ENCODE measurements around the gene NDN. TPM values are rescaled to one million over a fixed set of nuclear protein-coding genes. Genes with fewer than 3 reads are reported as not detected.
A peak's percentile ranks its signal among the peaks of the same experiment; 100 is the strongest.
"Not testable (repeated sequence)": the region's sequence is repeated elsewhere in the genome, so short reads cannot be mapped to it uniquely, and the experiment has no call there.

Gene NDN, protein sequence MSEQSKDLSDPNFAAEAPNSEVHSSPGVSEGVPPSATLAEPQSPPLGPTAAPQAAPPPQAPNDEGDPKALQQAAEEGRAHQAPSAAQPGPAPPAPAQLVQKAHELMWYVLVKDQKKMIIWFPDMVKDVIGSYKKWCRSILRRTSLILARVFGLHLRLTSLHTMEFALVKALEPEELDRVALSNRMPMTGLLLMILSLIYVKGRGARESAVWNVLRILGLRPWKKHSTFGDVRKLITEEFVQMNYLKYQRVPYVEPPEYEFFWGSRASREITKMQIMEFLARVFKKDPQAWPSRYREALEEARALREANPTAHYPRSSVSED
- 1.0 and 2.1 TPM in 2 replicates for total RNA-seq (2014; rRNA removed; shearing (Covaris generic))
- polyA plus RNA-seq (2014; cell fraction: nucleus; rRNA removed) = 0.72 and 2.3 TPM in 2 replicates

DNA sequence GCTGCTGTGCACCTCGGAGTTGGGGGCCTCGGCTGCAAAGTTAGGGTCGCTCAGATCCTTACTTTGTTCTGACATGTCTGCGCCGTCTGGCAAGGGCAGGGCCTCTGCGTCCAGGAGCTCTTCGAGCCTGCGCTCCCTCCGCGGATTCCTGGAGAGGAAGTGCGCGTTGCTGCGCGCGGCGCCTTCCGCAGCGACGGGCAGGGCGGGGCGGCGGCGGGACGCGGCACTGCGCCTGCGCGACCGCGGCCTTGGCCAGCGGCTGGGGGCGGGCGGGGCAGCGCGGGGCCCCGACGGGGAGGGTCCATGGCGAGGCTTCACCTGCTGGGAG lies at the start of gene NDN:
Gene NDN, minus strand, starts transcription at position 163 of the 328 bp plus-strand sequence. Its CDS starts 88 bp downstream, at position 75.
- no peak for DNase-seq (ENCODE audit: extremely low read depth, low read depth)

DNA sequence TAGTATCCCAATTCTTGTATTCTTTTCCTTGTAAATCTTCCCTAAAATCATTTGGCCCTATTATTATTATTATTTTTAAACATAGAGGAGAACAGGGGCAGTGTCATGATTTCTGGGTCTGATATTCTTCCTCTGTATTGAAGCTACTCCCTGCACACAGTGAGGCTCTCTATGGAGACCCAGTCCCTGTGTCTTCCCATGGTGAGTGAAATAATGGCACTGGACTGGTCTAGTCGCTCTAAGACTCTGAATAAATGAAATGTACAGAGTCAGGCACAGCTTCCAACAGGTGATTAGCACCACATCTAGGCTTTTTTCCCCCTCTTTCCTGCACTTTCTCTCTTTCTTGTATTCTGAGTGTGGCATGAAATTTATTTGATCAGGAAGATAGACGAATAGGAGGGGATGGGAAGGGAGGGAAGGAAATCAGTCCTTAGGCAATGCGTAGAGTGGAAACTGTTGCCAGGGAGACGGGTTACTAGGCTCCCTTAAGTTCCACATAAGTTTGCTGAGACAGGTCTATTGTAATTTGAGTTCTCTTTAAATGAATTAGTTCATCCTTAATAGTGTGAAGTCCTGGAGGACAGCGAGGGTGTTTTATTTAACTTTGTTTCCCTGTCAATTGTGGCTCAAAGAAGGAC lies 49.0 kb upstream of the NDN start:
- DNase-seq (ENCODE audit: extremely low read depth, low read depth) = no peak

DNA sequence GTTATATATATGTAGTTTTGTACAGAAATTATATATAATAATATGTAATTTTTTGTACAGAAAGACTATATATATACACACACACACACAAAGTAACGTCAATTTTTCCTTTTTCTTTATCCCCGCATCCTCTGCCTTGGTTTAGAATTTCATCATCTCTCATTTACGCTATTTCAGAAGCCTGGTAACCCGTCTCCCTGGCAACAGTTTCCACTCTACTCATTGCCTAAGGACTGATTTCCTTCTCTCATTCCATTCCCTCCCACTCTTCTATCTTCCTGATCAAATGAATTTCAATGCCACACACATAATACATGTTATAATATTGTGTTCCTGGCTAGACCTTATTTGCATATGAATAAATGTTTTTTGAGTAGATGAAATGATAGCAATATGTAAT lies 47.8 kb upstream of the NDN start:
- DNase-seq (ENCODE audit: extremely low read depth, low read depth) = no peak

DNA sequence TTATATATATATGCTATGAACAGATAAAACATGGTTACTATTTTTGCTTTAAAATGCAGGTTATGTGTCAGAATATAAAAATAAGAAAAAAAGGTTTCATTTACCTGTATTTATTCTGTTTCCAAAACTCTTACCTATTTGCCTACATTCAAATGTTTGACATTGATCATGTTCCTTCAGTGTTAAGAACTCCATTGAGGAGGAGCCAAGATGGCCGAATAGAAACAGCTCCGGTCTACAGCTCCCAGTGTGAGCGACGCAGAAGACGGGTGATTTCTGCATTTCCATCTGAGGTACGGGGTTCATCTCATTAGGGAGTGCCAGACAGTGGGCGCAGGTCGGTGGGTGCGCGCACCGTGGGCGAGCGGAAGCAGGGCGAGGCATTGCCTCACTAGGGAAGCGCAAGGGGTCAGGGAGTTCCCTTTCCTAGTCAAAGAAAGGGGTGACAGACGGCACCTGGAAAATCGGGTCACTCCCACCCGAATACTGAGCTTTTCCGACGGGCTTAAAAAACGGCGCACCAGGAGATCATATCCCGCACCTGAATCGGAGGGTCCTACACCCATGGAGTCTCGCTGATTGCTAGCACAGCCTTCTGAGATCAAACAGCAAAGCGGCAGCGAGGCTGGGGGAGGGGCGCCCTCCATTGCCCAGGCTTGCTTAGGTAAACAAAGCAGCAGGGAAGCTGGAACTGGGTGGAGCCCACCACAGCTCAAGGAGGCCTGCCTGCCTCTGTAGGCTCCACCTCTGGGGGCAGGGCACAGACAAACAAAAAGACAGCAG lies 27.0 kb upstream of the NDN start:
- not testable (repeated sequence) for DNase-seq (ENCODE audit: extremely low read depth, low read depth)

DNA sequence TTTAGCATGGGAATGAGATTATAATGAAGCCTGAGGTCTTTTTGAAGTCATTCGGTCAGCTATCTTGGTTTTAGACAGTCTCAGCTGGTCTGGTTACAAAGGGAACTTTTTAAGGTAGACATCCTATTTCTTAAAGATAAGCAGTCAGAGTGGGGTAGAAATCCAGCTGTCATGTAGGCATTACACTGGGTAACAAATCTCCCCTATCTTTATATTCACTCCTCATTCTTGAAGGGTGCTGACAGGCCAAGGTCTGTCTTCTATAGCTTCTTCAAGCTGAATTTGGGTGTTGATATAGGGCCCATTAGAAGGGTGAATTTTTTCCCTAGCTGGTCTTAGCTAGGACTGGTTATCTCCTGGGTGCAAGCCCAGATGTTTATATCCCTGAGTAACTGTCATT lies 21.2 kb upstream of the NDN start:
- DNase-seq (ENCODE audit: extremely low read depth, low read depth) = no peak

DNA sequence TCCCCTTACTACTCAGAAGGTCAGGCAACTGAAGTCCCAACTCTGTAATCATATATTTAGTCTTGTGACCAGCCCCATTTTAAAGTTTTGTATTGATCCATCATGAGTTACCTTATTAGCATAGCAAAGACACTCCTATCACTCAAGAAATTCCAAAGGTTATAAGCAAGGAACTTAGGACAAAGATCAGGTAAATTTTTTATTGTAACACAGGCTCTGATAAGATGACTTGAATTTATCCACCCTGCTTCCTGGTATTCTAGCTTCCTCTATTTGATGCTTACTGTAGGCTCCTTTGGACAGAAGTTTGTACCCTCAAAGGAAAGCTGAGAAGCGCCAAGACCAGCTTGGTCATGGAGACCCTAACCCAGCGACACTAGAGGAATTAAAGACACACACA lies 8.2 kb upstream of the NDN start:
- no peak for DNase-seq (ENCODE audit: extremely low read depth, low read depth)

DNA sequence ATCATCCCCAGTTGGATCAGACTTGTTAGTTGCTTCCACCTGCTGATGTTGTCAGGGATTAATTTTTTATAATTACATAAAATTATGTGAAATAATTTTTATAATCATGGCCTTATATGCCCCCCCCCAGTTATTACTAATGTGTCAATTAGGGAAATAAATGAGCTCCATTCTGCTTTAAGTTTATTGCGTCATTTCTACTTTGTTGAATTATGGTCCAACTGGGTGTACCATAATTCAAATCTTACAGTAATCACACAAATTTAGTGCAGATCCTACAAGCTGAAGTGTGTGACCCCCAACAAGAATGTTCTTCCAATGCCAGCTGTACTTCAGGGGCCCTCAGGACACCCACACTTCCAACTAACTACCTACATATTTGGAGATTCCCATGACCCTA lies 7.5 kb upstream of the NDN start:
- no peak for DNase-seq (ENCODE audit: extremely low read depth, low read depth)

DNA sequence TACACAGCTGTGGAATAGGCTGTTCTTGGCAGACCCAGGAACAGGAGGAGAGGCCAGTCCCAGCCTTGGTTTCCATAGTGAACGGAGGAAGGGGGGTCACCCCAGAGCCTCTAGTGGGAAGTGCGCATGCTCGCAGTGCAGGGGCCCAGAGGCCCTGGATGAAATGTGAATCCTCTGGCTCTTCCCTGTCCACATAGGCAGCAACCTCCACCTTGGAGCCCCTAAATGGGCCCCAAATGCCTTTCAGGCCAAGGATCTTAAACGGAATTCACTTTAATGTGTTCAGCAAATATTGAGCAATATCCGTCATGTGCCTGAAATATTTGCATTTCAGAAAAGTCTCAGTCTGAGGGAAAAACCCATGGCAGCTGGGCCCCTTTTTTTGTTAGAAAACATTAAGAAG lies 3.3 kb upstream of the NDN start:
- DNase-seq (ENCODE audit: extremely low read depth, low read depth) = no peak

DNA sequence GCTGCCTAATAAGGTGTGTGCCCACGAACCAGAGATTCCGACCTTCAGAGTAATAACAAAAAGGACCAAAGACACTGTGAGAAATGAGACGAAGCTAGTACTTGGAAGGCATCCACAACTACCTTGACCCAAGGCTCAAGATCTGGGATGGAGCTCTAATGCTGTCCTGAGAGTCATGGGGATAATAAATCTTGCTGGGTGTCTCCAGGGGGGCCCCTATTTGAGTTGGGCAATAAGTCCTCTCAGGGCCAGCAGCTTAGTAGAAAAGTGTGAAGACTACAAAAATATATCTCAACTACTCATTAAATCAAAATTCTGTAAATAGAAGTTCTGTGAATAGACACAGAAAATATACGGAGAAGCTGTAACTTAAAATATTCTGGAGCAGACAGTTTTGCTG lies 2.9 kb upstream of the NDN start:
- no peak for DNase-seq (ENCODE audit: extremely low read depth, low read depth)

DNA sequence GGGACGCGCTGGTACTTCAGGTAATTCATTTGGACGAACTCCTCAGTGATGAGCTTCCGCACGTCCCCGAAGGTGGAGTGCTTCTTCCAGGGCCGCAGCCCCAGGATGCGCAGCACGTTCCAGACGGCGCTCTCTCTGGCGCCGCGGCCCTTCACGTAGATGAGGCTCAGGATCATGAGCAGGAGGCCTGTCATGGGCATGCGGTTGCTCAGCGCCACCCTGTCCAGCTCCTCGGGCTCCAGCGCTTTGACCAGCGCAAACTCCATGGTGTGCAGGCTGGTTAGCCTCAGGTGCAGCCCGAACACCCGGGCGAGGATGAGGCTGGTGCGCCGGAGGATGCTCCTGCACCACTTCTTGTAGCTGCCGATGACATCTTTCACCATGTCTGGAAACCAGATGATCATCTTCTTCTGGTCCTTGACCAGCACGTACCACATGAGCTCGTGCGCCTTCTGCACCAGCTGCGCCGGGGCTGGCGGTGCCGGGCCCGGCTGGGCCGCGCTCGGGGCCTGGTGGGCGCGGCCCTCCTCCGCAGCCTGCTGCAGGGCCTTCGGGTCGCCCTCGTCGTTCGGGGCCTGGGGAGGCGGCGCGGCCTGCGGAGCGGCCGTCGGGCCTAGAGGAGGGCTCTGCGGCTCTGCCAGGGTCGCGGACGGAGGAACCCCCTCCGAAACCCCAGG lies 501 bp downstream of the NDN start:
- DNase-seq (ENCODE audit: extremely low read depth, low read depth) = no peak

DNA sequence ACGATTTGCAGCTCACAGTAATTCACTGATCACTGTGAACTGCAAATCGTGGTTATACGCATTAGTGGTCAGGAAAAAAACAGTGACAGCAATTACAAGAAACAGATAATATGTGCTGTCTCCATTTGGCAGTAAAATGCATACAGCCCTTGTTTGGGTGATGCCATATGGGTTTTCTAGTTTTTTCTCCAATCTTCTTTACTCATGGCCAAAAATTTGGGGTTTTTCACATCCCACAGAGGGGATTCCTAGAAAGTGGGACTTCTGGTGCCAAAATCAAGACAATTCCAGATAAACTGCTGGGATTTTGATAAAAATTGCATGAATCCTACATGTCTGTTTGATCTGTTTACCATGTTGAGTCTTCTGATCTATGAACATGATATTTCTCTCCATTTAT lies 15.6 kb downstream of the NDN start:
- DNase-seq (ENCODE audit: extremely low read depth, low read depth) = no peak

DNA sequence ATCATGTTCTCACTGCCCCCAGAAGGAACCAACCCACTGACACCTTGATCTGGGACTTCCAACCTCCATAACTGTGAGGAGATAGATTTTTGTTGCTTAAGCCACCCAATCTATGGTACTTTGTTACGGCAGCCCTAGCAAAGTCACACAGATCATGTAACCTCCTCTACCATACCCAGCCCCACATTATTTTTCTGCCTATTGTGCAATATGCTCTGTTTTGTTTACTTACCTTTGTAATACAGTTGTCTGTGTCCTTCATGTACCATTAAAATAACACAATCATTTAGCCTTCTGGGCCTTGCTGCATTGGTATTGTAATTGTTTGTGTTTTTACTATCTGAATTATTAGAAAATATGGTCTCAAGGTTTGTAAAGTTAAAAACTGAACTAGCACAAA lies 16.1 kb downstream of the NDN start:
- no peak for DNase-seq (ENCODE audit: extremely low read depth, low read depth)

DNA sequence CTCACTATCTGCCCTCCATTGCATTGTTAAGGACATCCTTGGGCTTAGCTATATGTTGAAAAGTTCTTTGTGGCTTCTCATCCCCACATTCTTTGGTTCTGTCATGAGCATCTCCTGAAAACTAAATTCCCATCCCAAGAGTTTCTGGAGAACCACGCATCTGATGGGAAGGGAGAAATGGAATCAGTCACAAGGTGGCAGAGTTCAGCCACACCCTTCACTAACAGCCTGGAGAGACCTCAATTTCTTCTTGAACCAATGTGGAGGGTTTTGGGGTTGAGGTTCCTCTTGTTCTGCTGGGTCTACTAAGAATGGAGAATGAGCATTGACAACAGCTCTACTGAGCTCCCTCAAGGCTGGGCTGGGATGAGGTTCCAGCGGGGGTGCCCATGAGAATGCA lies 23.9 kb downstream of the NDN start:
- DNase-seq (ENCODE audit: extremely low read depth, low read depth) = no peak

DNA sequence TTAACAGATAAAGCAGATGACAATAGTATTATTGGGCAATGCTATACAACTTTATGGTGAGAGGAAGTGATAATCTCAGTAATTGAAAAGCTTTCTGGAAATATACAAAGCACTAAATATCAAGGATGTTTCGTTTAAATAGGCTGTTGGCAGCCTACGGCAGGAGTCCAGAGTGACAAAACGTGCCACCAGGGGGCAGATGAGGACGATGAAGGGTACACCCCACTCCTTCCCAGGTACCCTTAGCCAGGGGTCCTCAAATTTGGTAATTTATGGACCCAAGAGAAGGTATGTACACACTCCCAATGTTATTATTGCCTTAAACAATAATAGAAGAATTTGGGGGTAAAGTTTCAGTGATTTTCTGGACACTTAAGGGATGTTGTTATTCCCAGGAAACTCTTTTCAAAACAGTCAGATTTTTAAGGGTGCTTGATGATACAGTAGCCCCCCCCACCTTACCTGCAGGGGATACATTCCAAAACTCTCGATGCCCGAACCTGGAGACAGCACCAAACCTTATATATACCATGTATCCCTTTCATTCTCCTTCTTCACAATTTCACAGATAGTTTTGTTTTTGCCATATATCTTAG lies 38.1 kb downstream of the NDN start:
- DNase-seq (ENCODE audit: extremely low read depth, low read depth) = peak; percentile 12

DNA sequence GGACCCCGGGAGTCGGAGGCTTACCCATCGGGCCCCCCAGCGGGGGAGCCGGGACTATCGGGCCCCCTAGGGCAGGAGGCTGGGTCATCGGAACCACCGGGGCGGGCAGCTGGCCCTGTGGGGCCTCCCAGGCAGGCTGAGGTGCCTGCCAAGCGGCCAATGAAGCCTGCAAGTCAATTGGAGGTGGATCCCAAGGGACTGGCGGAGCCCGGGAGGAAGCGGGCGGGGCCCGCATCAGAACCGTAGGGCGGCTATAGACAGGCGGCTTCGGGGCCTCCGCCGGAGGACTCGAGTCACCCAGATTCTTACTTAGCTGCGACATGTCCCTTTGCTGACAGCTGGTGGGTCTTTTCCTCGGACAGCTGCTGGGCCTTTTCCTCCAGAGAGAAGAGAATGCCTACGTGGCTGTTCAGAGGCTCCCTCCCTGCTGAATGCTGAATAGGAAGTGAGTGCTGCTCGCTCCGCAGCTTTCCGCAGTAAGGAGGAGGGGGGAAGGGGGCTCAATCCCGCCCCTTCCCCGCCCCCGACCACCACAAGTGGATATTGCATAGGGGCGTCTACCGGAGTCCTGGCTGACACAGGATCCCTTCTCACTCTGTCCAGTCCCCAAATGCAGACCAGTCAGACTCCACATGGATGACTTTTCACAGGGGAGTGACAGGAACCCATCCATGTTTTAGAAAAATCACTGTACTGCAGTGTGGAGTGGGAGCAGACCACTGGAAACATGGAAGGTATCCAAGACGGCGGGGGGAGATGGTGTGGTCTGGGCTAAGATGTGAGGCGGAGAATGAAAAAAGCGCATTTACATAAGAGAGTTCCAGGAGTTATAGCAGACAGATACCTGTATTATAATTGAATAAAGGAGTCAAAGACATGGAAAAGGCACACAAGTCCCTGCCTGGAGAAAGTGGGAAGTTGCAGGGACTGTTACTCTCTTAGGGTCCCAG lies 39.4 kb downstream of the NDN start, which contains the start of gene MAGEL2:
Gene MAGEL2, minus strand, starts transcription at position 447 of the 950 bp plus-strand sequence. Its CDS starts 125 bp downstream, at position 322.
- DNase-seq (ENCODE audit: extremely low read depth, low read depth) = no peak

DNA sequence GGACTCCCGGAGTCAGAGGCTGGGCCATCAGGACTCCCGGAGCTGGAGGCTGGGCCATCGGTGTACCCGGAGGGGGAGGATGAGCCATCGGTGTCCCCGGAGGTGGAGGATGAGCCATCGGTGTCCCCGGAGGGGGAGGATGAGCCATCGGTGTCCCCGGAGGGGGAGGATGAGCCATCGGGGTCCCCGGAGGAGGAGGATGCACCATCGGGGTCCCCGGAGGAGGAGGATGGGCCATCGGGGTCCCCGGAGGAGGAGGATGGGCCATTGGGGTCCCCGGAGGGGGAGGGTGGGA lies 40.2 kb downstream of the NDN start:
- DNase-seq (ENCODE audit: extremely low read depth, low read depth) = no peak

DNA sequence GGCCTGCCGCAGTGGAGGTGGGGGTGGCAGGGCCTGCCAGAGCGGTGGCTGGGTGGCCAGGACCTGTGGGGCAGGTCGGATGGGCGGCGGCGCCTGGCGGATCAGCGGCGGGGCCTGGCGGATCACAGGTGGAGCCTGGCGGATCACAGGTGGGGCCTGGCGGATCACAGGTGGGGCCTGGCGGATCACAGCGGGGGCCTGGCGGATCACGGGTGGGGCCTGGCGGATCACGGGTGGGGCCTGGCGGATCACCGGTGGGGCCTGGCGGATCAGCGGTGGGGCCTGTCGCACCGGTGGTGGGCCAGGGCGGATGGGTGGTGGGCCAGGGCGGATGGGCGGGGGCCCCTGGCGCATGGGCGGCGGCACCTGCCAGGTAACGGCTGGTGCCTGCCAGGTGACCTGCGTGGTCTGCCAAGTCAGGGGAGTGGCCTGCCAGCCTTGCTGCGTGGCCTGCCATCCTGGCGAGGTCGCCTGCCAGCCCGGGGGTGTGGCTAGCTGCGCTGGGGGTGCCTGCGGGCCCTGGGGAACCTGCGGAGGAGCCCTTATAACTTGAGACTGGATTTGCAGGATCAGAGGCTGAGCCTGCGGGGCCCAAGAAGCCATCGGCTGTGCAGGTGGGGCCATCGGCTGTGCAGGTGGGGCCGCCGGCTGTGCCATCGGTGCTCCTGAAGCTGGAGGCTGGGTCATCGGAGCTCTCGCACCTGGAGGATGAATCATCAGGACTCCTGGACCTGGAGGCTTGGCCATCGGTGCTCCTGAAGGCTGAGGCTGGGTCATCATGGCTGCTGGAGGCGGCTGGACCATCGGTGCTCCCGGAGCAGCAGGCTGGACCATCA lies 40.7 kb downstream of the NDN start:
- no peak for DNase-seq (ENCODE audit: extremely low read depth, low read depth)

DNA sequence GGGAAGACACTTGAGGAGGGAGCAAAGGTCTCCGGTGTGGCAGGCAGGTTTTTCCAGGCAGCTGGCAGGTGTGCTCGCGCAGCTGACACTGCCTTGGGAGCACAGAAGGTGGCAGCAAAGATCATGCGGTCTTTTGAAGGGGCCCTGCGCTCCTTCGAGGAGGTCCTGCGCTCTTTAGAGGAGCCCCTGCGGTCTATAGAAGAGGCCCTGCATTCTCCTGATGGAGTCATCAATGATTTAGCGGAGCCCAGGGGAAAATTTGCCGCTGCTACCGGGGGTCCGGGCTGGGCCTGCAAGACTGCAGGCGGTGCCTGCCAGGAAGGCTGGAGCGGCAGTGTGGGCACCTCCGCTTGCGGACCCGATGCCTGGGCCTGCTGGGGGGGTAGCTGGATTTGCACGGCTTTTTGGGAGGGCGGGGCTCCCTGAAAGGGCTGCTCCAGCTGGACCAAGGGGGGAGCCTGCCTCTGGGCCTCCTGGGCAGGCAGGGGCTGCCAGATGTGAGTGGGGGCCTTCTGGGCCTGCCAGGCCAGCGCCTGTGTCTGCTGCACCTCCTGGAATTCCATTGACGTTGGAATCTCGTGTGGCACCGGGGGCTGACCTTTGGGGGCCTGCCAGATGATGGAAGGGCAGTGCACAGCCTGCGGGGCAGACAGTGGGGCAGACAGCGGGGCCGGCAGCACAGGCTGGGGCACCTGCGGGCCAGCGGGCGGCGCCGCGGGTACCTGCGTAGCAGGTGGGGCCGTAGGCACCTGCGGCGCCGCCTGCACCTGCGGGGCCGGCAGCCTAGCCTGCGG lies 41.5 kb downstream of the NDN start:
- no peak for DNase-seq (ENCODE audit: extremely low read depth, low read depth)

All from NCI-H460 (cell line).